Lower lobe of right lung (tissue), 2 donors: ENCODE measurements around the gene SLCO4A1. TPM values are rescaled to one million over a fixed set of nuclear protein-coding genes. Genes with fewer than 3 reads are reported as not detected.

ENCODE experiments used
- ATAC-seq, 2 donors: fragments of 200-7000 bp; cut with Tn5 transposase; one replicate each; pipeline ENCODE4 v1.9.1; 2020 to 2022; ENCODE audit warnings: mild to moderate bottlenecking in 2 of 2, moderate library complexity in 2 of 2
- DNase-seq: peaks from one replicate; pipeline ENCODE4 v3.0.0-alpha.2; 2020
- H3K27ac ChIP-seq: fragments of 200-600 bp; one replicate; pipeline ENCODE4 v1.8.0; 2022
- H3K27me3 ChIP-seq: fragments of 200-600 bp; one replicate; pipeline ENCODE4 v1.8.0; 2022; ENCODE audit warnings: low read depth
- H3K36me3 ChIP-seq: fragments of 200-600 bp; one replicate; pipeline ENCODE4 v1.8.0; 2022; ENCODE audit warnings: mild to moderate bottlenecking
- H3K4me1 ChIP-seq: fragments of 200-600 bp; one replicate; pipeline ENCODE4 v1.8.0; 2022
- H3K4me3 ChIP-seq: fragments of 200-600 bp; one replicate; pipeline ENCODE4 v1.8.0; 2022; ENCODE audit warnings: mild to moderate bottlenecking
- H3K9me3 ChIP-seq: fragments of 200-600 bp; one replicate; pipeline ENCODE4 v1.8.0; 2022
- intact Hi-C: fragments of 100-400 bp; cut with DNase I; formaldehyde crosslinking; loops from one replicate; pipeline ENCODE4 v1.11.0; 2022
- total RNA-seq: library from RNA; stranded (reverse); fragmentation: NEBNext Ultra II Directional; extraction: Animal tissue kit (Norgen Biotek cat#: 25700); gene quantifications from one replicate; pipeline ENCODE4 v1.2.1, GENCODE V29; 2021
- TF ChIP-seq, protein P1 (sequence below): fragments of 200-600 bp; IDR thresholded peaks from one replicate; pipeline ENCODE4 v1.8.0; 2022; ENCODE audit warnings: antibody characterized with exemption, mild to moderate bottlenecking
- donor health status: DM: no; HTN: yes; CAD: no; lungs with severe emphysema.

SLCO4A1 gene
- total RNA-seq, 1 donor from 2014 or later = 72.4 TPM

GRCh38 chr20:62659488-62660239, 17.4 kb downstream of the SLCO4A1 start:
- Histone ChIP-seq H3K36me3 (peaks cover 58% of the 10 kb centered on the region), H3K27ac (no peak overlapping the region), H3K9me3 (no peaks in the 10 kb centered on the region), H3K27me3 (no peaks in the 10 kb centered on the region), H3K4me1 (no peaks in the 10 kb centered on the region), H3K4me3 (no peak overlapping the region)
- TF ChIP-seq, protein P1, sequence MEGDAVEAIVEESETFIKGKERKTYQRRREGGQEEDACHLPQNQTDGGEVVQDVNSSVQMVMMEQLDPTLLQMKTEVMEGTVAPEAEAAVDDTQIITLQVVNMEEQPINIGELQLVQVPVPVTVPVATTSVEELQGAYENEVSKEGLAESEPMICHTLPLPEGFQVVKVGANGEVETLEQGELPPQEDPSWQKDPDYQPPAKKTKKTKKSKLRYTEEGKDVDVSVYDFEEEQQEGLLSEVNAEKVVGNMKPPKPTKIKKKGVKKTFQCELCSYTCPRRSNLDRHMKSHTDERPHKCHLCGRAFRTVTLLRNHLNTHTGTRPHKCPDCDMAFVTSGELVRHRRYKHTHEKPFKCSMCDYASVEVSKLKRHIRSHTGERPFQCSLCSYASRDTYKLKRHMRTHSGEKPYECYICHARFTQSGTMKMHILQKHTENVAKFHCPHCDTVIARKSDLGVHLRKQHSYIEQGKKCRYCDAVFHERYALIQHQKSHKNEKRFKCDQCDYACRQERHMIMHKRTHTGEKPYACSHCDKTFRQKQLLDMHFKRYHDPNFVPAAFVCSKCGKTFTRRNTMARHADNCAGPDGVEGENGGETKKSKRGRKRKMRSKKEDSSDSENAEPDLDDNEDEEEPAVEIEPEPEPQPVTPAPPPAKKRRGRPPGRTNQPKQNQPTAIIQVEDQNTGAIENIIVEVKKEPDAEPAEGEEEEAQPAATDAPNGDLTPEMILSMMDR = no peak
- ATAC-seq (no peak), DNase-seq (no peak)
- intact Hi-C loops = no loop called here

DNA sequence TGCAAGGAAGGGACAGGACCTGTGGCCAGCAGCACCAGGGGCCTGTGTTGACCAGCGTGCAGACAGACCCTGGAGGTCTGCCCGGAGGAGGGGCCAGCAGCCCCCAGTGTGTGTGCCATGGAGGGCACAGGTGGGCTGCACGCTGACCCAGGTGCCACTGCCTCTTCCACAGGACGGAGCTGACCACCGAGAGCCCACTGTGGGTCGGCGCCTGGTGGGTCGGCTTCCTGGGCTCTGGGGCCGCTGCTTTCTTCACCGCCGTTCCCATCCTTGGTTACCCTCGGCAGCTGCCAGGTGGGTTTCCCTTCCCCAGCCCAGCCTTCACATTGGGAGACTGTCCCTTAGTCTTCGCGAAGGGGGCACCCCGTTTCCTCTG, 17.9 kb downstream of the SLCO4A1 start:
- DNase-seq (no peak), ATAC-seq (no peak)
- Histone ChIP-seq H3K27me3 (peaks cover 4% of the 10 kb centered on the region), H3K4me3 (no peak overlapping the region), H3K9me3 (no peaks in the 10 kb centered on the region), H3K4me1 (no peaks in the 10 kb centered on the region), H3K27ac (no peak overlapping the region), H3K36me3 (peaks cover 61% of the 10 kb centered on the region)
- TF ChIP-seq, protein P1 = no peak
- intact Hi-C loops = no loop called here

GRCh38 chr20:62660768-62661167, 18.5 kb downstream of the SLCO4A1 start:
- H3K4me3 ChIP-seq = no peak overlapping the region
- intact Hi-C loops = no loop called here
- no peak overlapping the region for H3K27ac ChIP-seq
- peaks cover 62% of the 10 kb centered on the region for H3K36me3 ChIP-seq
- TF ChIP-seq, protein P1 = no peak
- H3K4me1 ChIP-seq = no peaks in the 10 kb centered on the region
- DNase-seq (no peak), ATAC-seq (no peak)
- peaks cover 4% of the 10 kb centered on the region for H3K27me3 ChIP-seq
- no peaks in the 10 kb centered on the region for H3K9me3 ChIP-seq

- Histone ChIP-seq H3K27me3 (peaks cover 10% of the 10 kb centered on the region), H3K36me3 (peaks cover 54% of the 10 kb centered on the region), H3K27ac (no peak overlapping the region), H3K4me3 (no peak overlapping the region), H3K4me1 (peaks cover 5% of the 10 kb centered on the region), H3K9me3 (no peaks in the 10 kb centered on the region)
- TF ChIP-seq, protein P1 = no peak
- DNase-seq = no peak
- ATAC-seq = no peak
- intact Hi-C loops = no loop called here
These were observed 19.3 kb downstream of the SLCO4A1 start for GRCh38 chr20:62661647-62662046.

GRCh38 chr20:62662422-62662821, 20.1 kb downstream of the SLCO4A1 start:
- TF ChIP-seq, protein P1 = no peak
- Histone ChIP-seq H3K36me3 (peaks cover 47% of the 10 kb centered on the region), H3K9me3 (no peaks in the 10 kb centered on the region), H3K4me3 (no peak overlapping the region), H3K27ac (no peak overlapping the region), H3K4me1 (peaks cover 13% of the 10 kb centered on the region), H3K27me3 (peaks cover 16% of the 10 kb centered on the region)
- ATAC-seq = no peak
- intact Hi-C loops = no loop called here
- DNase-seq = no peak
